ENCODE results near the gene CAPN8.

GRCh38 chr1:223533708-223534107 lies 131.8 kb downstream of the CAPN8 start:
- TF ChIP-seq CTCF (IDR thresholded peaks at IDR 0.05), result no peak
- no peak for TF ChIP-seq SIN3A (IDR thresholded peaks at IDR 0.05; ENCODE audit: borderline replicate concordance, low read depth, low read length)
- TF ChIP-seq USF2 (IDR thresholded peaks at IDR 0.05; ENCODE audit: borderline replicate concordance, low read depth, low read length), result no peak
- TF ChIP-seq ELF1 (IDR thresholded peaks at IDR 0.05), result no peak
- TF ChIP-seq EZH2phosphoT487 (IDR thresholded peaks at IDR 0.05; ENCODE audit: borderline replicate concordance, low read depth), result no peak
- TF ChIP-seq REST (IDR thresholded peaks at IDR 0.05; ENCODE audit: low read depth, low read length), result no peak
- TF ChIP-seq EP300 (IDR thresholded peaks at IDR 0.05; ENCODE audit: borderline replicate concordance in 1 of 2, low read depth in 1 of 2, low read length in 1 of 2), result no peak
- TF ChIP-seq TCF12 (IDR thresholded peaks at IDR 0.05), result no peak
- TF ChIP-seq JUND (IDR thresholded peaks at IDR 0.05), result no peak

All from SK-N-SH (cell line).